ENCODE results near the gene TSFM. TPM values are rescaled to one million over a fixed set of nuclear protein-coding genes. Genes with fewer than 3 reads are reported as not detected.

The TSFM gene
- total and polyA plus RNA-seq, 2 donors = 28.6 to 29.2 TPM

DNA sequence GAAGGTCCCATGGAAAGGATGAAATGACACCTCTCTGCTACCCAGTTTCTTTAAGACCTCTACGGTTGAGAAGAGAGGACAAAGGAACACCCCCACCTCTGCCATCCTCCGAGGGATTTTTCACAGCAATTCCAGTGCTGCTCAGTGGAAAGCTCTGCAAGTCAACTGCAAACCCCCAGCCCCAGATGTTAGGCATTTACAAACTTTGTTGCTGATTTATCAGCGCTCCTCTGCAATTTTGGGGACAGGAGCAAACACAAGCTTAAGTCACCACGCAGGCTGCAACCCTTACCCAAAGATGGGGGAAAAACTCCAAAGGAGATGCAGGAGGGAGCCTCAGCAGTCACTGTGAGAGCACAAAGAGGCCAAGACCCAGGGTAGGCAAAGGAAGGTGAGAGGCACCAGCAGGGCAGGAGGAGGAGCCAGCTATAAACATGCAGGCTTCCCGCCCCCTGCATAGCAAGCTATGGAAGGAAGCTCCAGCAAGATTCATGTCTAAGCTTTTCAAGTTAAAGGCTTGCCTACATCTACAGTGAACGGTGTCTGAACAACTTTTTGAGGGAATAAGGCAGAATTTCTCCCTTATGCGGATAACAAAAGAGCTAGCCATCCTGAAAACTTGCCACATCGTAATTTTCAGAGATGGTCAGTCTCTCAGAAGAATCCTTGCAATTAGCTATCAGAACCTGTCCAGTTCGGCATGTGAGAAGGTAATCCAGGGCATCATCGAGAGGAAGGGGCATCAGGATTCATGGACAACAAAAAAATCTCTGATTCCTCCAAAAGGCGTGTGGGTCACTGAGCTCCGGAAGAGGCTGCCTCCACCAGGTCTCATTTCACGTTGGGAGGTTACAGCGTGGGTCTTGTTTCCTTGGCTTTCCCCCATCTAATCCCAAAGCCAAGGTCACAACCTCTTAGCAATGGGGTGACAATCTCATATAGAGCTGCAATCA is 60.0 kb downstream of the TSFM start:
- Histone ChIP-seq H3K4me3 (ENCODE audit: low read length in 2 of 2) (peak overlapping the region; percentile 26 to 100), H3K27me3 (ENCODE audit: control insufficient read depth in 2 of 2, insufficient read depth in 1 of 2, low read length in 1 of 2) (no peaks in the 10 kb centered on the region), H3K4me1 (ENCODE audit: control insufficient read depth in 2 of 2, insufficient read depth in 2 of 2, low read length in 2 of 2) (peaks cover 49 to 73% of the 10 kb centered on the region in 2 donors), H3K27ac (ENCODE audit: low read depth in 1 of 2, low read length in 1 of 2) (peak overlapping the region in 1 of 2 donors; percentile 61), H3K36me3 (ENCODE audit: control insufficient read depth in 2 of 2, insufficient read depth in 2 of 2, low read length in 1 of 2) (peaks cover 0 to 13% of the 10 kb centered on the region in 2 donors), H3K9me3 (ENCODE audit: control insufficient read depth in 2 of 2, insufficient read depth in 1 of 2, low read length in 1 of 2) (no peaks in the 10 kb centered on the region)
- peak in 4 of 9 donors; percentile 59 to 81 (median 64) for DNase-seq (ENCODE audit: low read depth in 6 of 9, low spot score in 9 of 9)
- WGBS = 63% methylated on average over 14 of the region's 14 CpGs

DNA sequence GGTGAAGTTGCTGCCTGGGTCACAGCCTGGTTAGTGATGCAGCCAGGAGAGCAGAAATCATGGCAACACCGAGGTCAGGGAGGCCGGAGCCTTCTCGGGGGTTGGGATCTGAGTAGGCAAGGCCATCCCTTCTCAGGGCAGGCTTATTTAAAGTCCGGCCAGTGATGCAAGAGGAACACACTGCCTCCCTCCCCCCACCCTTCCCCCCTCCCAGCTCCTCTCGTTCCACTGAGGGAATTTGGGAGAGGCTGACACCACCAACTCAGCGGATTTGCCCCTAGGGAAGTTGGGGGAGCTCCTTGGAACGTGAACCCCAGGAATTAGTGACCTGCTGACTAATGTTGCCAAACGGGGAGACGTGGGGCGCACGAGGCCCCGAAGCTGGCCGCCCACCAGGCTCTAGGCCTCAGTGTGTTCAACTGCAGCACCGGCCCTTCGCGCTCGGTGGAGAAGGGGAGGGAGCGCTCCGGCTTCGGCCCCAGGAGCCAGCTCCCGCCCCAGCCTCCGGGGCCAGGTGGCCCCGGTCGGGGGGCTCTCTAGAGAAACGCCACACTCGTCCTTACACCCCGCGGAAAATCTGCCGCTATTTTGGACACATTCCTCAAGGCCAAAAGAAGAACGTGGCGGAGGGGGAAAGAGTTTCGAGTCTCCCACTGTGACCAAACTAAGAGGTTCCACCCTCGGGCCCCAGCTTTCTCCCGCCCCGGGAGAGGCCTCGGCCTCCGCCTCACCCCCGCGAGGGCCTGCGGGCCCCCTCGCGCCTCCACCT is 62.3 kb downstream of the TSFM start:
- Histone ChIP-seq H3K36me3 (ENCODE audit: control insufficient read depth in 2 of 2, insufficient read depth in 2 of 2, low read length in 1 of 2) (peaks cover 0 to 13% of the 10 kb centered on the region in 2 donors), H3K4me1 (ENCODE audit: control insufficient read depth in 2 of 2, insufficient read depth in 2 of 2, low read length in 2 of 2) (peaks cover 31 to 58% of the 10 kb centered on the region in 2 donors), H3K27ac (ENCODE audit: low read depth in 1 of 2, low read length in 1 of 2) (peak overlapping the region; percentile 91 to 93), H3K9me3 (ENCODE audit: control insufficient read depth in 2 of 2, insufficient read depth in 1 of 2, low read length in 1 of 2) (no peaks in the 10 kb centered on the region), H3K4me3 (ENCODE audit: low read length in 2 of 2) (peak overlapping the region; percentile 96 to 100), H3K27me3 (ENCODE audit: control insufficient read depth in 2 of 2, insufficient read depth in 1 of 2, low read length in 1 of 2) (no peaks in the 10 kb centered on the region)
- DNase-seq (ENCODE audit: low read depth in 6 of 9, low spot score in 9 of 9) = peak in 1 of 9 donors; percentile 35
- 1% methylated on average over 42 of the region's 42 CpGs for WGBS

DNA sequence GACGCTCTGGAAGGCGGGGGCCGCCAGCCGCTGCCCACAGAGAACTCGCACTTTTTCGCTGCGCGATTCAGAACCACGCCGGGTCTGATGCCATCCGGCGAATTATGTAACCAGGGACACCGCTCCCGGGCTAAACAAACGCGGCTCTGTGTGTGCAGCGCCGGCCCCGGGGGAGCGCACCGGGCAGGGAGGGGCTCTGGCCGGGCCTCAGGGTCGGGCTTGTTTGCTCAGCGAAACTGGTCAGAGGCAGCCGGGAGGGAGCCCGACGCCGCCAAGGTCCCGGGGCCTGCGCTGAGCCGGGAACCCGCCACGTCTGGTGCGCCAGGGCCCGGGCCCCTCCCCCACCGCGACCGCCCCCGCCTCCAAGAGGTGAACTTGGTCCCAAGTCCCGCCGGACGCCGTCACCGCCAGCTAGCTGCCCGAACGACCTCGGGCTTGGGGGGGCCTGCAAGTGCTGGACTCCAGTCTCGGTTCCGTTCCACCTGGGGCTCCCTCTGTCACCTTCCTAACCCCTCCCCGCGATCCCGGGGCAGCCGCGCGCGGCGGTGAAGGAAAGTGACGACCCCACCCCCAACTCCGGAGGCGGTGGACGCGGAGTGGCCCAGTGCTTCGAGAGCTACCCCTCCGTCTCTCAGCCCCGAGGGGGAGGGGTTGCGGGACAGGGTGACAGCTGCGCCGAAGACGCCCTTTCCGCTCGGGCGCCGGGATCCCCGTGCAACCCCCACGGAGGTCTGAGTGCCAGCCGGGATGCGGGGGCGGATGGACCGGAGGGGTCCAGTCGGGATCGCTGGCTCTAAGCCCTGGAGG is 63.1 kb downstream of the TSFM start:
- Histone ChIP-seq H3K27ac (ENCODE audit: low read depth in 1 of 2, low read length in 1 of 2) (peak overlapping the region; percentile 91 to 93), H3K27me3 (ENCODE audit: control insufficient read depth in 2 of 2, insufficient read depth in 1 of 2, low read length in 1 of 2) (no peaks in the 10 kb centered on the region), H3K4me1 (ENCODE audit: control insufficient read depth in 2 of 2, insufficient read depth in 2 of 2, low read length in 2 of 2) (peaks cover 26 to 57% of the 10 kb centered on the region in 2 donors), H3K9me3 (ENCODE audit: control insufficient read depth in 2 of 2, insufficient read depth in 1 of 2, low read length in 1 of 2) (no peaks in the 10 kb centered on the region), H3K4me3 (ENCODE audit: low read length in 2 of 2) (peak overlapping the region; percentile 96 to 100), H3K36me3 (ENCODE audit: control insufficient read depth in 2 of 2, insufficient read depth in 2 of 2, low read length in 1 of 2) (peaks cover 0 to 7% of the 10 kb centered on the region in 2 donors)
- DNase-seq (ENCODE audit: low read depth in 6 of 9, low spot score in 9 of 9) = peak in 4 of 9 donors; percentile 44 to 76 (median 58)
- WGBS = under 1% methylated on average over 81 of the region's 81 CpGs

DNA sequence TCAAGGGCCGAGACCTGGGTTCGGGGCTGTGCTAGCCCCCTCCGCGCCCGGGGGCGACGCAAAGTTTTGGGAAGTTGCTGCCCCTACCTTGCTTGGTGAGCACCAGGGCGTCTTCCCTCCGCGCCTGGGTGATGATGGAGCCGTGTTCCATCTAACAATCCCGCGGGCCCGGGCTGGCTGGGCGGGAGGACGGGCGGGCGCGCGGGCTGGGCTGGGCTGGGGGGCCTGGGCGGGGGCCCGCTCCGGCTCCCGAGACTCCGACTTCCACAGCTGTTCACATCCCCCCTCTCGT is 63.6 kb downstream of the TSFM start:
- H3K27me3 ChIP-seq (ENCODE audit: control insufficient read depth in 2 of 2, insufficient read depth in 1 of 2, low read length in 1 of 2) = no peaks in the 10 kb centered on the region
- peak overlapping the region; percentile 91 to 93 for H3K27ac ChIP-seq (ENCODE audit: low read depth in 1 of 2, low read length in 1 of 2)
- peaks cover 0 to 4% of the 10 kb centered on the region in 2 donors for H3K36me3 ChIP-seq (ENCODE audit: control insufficient read depth in 2 of 2, insufficient read depth in 2 of 2, low read length in 1 of 2)
- under 1% methylated on average over 26 of the region's 26 CpGs for WGBS
- peaks cover 27 to 57% of the 10 kb centered on the region in 2 donors for H3K4me1 ChIP-seq (ENCODE audit: control insufficient read depth in 2 of 2, insufficient read depth in 2 of 2, low read length in 2 of 2)
- DNase-seq (ENCODE audit: low read depth in 6 of 9, low spot score in 9 of 9) = no peak
- H3K4me3 ChIP-seq (ENCODE audit: low read length in 2 of 2) = peak overlapping the region; percentile 96 to 100
- no peaks in the 10 kb centered on the region for H3K9me3 ChIP-seq (ENCODE audit: control insufficient read depth in 2 of 2, insufficient read depth in 1 of 2, low read length in 1 of 2)

- Histone ChIP-seq H3K36me3 (ENCODE audit: control insufficient read depth in 2 of 2, insufficient read depth in 2 of 2, low read length in 1 of 2) (no peaks in the 10 kb centered on the region), H3K4me1 (ENCODE audit: control insufficient read depth in 2 of 2, insufficient read depth in 2 of 2, low read length in 2 of 2) (peaks cover 26 to 58% of the 10 kb centered on the region in 2 donors), H3K27ac (ENCODE audit: low read depth in 1 of 2, low read length in 1 of 2) (peak within 1 kb of the TSS; percentile 91 to 93), H3K9me3 (ENCODE audit: control insufficient read depth in 2 of 2, insufficient read depth in 1 of 2, low read length in 1 of 2) (no peaks in the 10 kb centered on the region), H3K27me3 (ENCODE audit: control insufficient read depth in 2 of 2, insufficient read depth in 1 of 2, low read length in 1 of 2) (no peaks in the 10 kb centered on the region), H3K4me3 (ENCODE audit: low read length in 2 of 2) (peak within 1 kb of the TSS; percentile 96 to 100)
- peak; percentile 86 to 98 (median 94) for DNase-seq (ENCODE audit: low read depth in 6 of 9, low spot score in 9 of 9)
- WGBS = under 1% methylated on average over 58 of the region's 58 CpGs
Measured at GRCh38 chr12:57846577-57847319, 64.2 kb downstream of the TSFM start, which contains the start of gene CTDSP2. TSS of gene CTDSP2 (minus strand) at chr12:57846729. CDS start at chr12:57846435, 294 bp downstream.

Other genes with a start within 250 kb of the TSFM start
- 56.4 TPM for gene DCTN2, start 235.6 kb upstream of the TSFM start, total RNA-seq
- gene DCTN2, start 235.6 kb upstream of the TSFM start, polyA plus RNA-seq = 79.7 TPM
- 0.05 TPM for gene KIF5A, start 232.7 kb upstream of the TSFM start, total RNA-seq
- gene KIF5A, start 232.7 kb upstream of the TSFM start, polyA plus RNA-seq = 0.27 TPM
- 8.5 TPM for gene PIP4K2C, start 191.6 kb upstream of the TSFM start, total RNA-seq
- gene PIP4K2C, start 191.6 kb upstream of the TSFM start, polyA plus RNA-seq = 14.4 TPM
- 16.6 TPM for gene DTX3, start 178.0 kb upstream of the TSFM start, total RNA-seq
- 36.8 TPM for gene DTX3, start 178.0 kb upstream of the TSFM start, polyA plus RNA-seq
- gene ARHGEF25, start 171.4 kb upstream of the TSFM start, total RNA-seq = 2.0 TPM
- 8.5 TPM for gene ARHGEF25, start 171.4 kb upstream of the TSFM start, polyA plus RNA-seq
- 0.57 TPM for gene B4GALNT1, start 149.6 kb upstream of the TSFM start, total RNA-seq
- gene B4GALNT1, start 149.6 kb upstream of the TSFM start, polyA plus RNA-seq = 1.3 TPM
- gene OS9, start 88.7 kb upstream of the TSFM start, total RNA-seq = 111 TPM
- gene OS9, start 88.7 kb upstream of the TSFM start, polyA plus RNA-seq = 166 TPM
- 14.4 TPM for gene AGAP2, start 44.0 kb upstream of the TSFM start, total RNA-seq
- gene AGAP2, start 44.0 kb upstream of the TSFM start, polyA plus RNA-seq = 15.5 TPM
- gene TSPAN31, start 37.7 kb upstream of the TSFM start, total RNA-seq = 25.3 TPM
- gene TSPAN31, start 37.7 kb upstream of the TSFM start, polyA plus RNA-seq = 31.4 TPM
- gene CDK4, start 30.5 kb upstream of the TSFM start, total RNA-seq = 96.8 TPM
- gene CDK4, start 30.5 kb upstream of the TSFM start, polyA plus RNA-seq = 38.5 TPM
- 10.7 TPM for gene MARCHF9, start 27.7 kb upstream of the TSFM start, total RNA-seq
- gene MARCHF9, start 27.7 kb upstream of the TSFM start, polyA plus RNA-seq = 54.9 TPM
- gene CYP27B1, start 15.7 kb upstream of the TSFM start, total RNA-seq = 0.42 TPM
- 0.82 TPM for gene CYP27B1, start 15.7 kb upstream of the TSFM start, polyA plus RNA-seq
- 10.6 TPM for gene METTL1, start 10.7 kb upstream of the TSFM start, total RNA-seq
- 12.9 TPM for gene METTL1, start 10.7 kb upstream of the TSFM start, polyA plus RNA-seq
- gene EEF1AKMT3, start 10.2 kb upstream of the TSFM start, total RNA-seq = 1.3 TPM
- gene EEF1AKMT3, start 10.2 kb upstream of the TSFM start, polyA plus RNA-seq = 2.4 TPM
- gene AVIL, start 35.9 kb downstream of the TSFM start, total RNA-seq = 2.4 TPM
- 17.0 TPM for gene AVIL, start 35.9 kb downstream of the TSFM start, polyA plus RNA-seq
- gene CTDSP2, start 63.9 kb downstream of the TSFM start, total RNA-seq = 68.6 TPM
- gene CTDSP2, start 63.9 kb downstream of the TSFM start, polyA plus RNA-seq = 50.4 TPM
- 36.0 TPM for gene ATP23, start 158.8 kb downstream of the TSFM start, total RNA-seq
- 15.6 TPM for gene ATP23, start 158.8 kb downstream of the TSFM start, polyA plus RNA-seq

All from thymus (tissue), 11 donors.